ENCODE data around the gene MRPL12.
"Not testable (repeated sequence)": the region's sequence is repeated elsewhere in the genome, so short reads cannot be mapped to it uniquely, and the experiment has no call there.

Gene MRPL12

DNA sequence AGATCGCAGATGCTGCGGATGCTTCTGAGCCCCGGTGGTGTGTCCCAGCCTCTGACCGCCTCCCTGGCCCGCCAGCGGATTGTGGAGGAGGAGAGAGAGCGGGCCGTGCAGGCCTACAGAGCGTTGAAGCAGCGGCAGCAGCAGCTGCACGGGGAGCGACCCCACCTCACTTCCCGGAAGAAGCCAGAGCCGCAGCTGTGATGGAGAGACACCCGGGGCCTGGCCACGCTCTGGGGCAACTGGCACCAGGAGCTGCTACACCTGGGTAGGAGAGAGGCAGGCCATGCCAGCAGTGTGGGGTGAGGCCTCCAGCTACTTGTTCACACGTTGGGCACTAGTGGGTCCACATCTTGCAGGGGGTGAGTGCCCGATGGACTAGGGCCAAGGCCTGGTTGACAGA is 30.7 kb upstream of the MRPL12 start:
- no peak for TF ChIP-seq ZNF274 (IDR thresholded peaks at IDR 0.05; ENCODE audit: low read depth, low read length)
- H3K4me3 ChIP-seq (ENCODE audit: low read length), result no peak overlapping the region

DNA sequence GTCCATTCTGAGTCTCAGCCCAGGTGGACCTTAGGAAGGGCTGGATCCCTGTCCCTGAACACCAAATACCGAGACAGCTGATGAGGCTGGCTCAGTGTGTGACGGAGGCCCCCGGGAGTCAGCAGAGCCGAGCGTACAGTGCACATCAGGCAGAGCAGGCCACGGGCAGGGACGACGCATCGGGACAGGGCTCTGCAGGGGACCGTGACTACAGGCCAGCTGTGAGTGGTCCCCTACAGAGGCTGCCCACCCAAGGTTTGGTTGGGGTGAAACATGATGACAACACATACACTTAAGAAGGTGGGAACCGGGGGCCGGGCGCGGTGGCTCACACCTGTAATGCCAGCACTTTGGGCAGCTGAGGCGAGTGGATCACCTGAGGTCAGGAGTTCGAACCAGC is 30.2 kb upstream of the MRPL12 start:
- no peak overlapping the region for H3K4me3 ChIP-seq (ENCODE audit: low read length)
- TF ChIP-seq ZNF274 (IDR thresholded peaks at IDR 0.05; ENCODE audit: low read depth, low read length), result no peak

DNA sequence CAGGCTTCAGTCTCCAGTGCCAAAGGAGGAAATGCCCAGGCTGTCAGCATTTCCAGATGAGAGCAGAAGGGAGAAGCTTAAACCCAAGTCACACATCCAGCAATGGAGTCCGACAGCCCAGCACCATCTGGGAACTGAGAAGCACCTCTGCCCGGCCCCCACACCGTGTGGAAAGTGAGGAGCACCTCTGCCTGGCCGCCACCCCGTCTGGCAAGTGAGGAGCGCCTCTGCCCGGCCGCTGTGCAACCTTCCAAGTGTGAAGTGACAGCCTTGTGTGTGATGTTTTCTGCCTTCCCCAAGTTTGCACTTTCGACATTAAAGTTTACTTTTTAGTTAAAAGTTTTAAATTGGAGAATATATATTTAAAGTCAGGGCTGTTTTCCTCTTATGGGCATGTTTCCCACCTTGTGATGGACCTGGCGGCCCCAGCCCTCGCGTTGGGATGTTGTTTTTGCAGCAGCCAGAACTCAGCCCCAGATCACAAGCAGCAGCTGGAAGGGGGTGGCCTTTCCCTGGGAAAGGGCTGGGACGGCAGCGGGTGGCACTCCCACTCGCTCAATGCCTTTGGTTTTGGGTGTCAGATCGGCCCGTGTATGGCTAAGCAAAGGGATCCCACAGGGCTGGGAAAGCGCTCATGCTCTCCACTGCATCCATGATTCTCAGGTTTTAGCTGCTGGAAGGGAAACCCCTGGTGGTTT is 29.5 kb upstream of the MRPL12 start:
- no peak for TF ChIP-seq ZNF274 (IDR thresholded peaks at IDR 0.05; ENCODE audit: low read depth, low read length)
- no peak overlapping the region for H3K4me3 ChIP-seq (ENCODE audit: low read length)

DNA sequence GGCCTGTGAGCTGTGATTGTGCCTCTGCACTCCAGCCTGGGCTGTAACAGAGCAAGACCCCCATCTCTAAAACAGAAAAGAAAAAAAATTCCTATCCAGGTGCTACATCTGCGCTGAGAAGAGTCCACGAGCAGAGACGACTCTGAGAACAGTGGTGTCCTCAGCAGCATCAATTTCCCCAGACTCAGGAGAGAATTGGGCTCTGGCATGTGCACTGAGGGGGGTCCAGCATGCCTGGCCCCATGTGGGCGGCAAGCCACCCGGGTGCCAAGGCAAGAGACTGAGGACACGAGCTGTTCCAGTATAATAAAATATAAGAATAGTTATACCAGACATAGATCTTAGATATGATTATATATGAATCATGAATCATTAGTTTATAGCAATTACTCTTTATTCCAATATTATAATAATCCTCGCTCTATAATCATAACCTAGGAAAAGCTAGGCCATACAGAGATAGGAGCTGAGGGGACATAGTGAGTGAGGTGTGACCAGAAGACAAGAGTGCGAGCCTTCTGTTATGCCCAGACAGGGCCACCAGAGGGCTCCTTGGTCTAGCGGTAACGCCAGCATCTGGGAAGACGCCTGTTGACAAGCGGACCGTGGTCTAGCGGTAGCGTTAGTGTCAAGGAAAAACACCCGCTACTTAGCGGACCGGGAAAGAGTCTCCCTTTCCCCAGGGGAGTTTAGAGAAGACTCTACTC is 27.5 kb upstream of the MRPL12 start:
- not testable (repeated sequence) for H3K4me3 ChIP-seq (ENCODE audit: low read length)

DNA sequence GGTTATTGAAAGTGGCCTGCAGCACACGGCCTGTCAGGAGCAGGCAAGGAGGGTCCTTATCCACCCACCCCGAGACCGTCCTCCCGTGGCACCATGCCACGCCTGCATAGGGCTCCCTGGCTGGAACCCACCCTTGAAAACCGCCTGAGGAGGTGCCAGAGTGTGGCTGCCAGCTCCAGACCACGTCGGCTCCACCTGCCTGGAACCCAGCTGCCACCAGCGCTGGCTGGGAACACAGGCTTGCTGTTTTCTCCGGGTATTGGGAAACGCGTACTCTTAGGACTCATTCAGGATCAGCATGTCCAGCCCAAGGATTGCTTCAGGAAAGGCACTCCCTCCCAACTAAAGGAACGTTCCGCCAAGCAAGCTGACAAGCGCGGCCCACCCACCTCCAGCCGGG is 26.3 kb upstream of the MRPL12 start:
- no peak overlapping the region for H3K4me3 ChIP-seq (ENCODE audit: low read length)
- no peak for TF ChIP-seq ZNF274 (IDR thresholded peaks at IDR 0.05; ENCODE audit: low read depth, low read length)

DNA sequence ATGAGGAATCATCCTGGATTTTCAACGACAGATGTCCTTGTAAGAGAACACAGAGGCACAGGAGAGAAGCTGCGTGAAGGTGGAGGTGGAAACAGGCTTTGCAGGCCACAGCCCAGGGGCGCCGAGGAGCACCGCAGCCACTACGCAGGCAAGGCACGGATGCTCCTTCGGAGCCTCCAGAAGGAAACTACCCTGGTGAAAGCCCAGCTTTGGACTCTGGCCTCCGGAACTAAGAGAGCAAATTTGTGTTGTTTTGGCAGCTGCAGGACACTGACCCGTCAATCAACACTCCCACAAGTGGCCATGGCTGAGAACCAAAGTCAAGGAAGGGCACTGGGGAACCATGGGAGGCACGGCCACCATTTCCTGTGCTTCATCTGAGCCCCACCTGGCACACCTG is 23.0 kb upstream of the MRPL12 start:
- no peak for TF ChIP-seq ZNF274 (IDR thresholded peaks at IDR 0.05; ENCODE audit: low read depth, low read length)
- no peak overlapping the region for H3K4me3 ChIP-seq (ENCODE audit: low read length)

DNA sequence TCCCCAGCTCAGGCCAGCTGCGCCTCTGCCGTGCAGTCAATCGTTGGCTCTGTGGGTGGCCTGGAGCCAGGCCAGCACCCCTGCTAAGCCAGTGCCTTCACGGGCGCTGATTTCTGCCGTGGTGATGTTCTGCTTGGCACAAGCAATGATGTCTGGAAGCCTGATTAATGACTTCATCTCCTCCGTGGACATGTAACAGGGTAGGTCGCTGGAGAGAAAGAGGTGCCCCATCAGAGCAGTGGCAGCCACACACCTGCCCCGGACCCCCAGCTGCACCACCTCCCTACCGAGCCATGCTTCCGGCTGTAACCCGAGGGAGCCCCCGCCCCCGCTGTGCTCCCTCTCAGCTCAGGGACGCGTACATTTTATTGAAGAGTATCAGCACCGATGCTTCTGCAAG is 21.5 kb upstream of the MRPL12 start:
- no peak for TF ChIP-seq ZNF274 (IDR thresholded peaks at IDR 0.05; ENCODE audit: low read depth, low read length)
- no peak overlapping the region for H3K4me3 ChIP-seq (ENCODE audit: low read length)

DNA sequence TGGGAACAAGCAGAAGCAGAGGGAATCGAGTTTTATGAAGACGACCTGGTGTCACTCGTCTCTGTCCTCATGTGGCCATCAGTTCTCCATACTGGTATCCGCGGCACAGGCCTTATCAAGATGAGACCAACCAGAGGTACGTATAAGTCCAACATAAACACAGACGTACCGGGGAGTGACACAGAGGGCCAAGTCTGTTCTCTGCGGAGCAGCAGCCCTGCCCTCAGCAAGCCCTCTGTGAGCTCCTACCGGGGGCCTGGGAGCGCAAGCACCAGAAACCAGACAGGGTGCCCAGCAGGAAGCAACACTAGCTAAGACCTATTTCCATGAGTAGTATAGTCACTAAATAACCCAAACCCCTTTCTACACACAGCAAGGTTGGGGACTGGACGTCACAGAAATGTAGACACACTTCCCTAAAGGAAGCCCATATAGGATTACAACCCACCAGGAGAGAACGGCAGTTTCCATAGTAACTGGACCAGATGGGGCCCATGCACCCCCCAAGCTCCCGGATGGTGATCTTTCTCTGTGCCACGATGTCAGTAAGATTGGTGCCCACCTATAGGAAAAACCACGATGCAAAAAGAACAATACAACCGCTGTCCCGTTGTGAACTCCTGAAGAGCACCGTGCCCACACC is 20.5 kb upstream of the MRPL12 start:
- peak overlapping the region; percentile 82 for H3K4me3 ChIP-seq (ENCODE audit: low read length)
- no peak for TF ChIP-seq ZNF274 (IDR thresholded peaks at IDR 0.05; ENCODE audit: low read depth, low read length)

DNA sequence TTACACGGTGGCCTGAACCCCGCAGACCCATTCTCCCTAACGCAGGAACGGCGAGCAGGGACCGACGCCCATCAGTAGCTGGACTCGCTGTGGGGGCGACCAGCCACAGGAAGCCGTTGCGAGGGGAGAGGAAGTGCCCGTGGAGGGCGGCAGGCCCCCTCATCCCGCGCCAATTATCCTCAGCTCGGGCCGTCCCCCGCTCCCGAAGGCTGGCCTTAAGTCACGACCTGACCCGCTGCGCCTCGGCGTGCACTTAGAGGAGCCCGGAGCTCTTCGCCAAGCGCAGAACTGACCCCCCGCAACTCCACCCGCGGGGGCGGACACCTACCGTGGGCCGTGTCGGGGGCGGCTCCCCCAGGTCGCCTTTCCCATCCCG is 20.0 kb upstream of the MRPL12 start:
- TF ChIP-seq ZNF274 (IDR thresholded peaks at IDR 0.05; ENCODE audit: low read depth, low read length), result no peak
- H3K4me3 ChIP-seq (ENCODE audit: low read length), result peak overlapping the region; percentile 82

DNA sequence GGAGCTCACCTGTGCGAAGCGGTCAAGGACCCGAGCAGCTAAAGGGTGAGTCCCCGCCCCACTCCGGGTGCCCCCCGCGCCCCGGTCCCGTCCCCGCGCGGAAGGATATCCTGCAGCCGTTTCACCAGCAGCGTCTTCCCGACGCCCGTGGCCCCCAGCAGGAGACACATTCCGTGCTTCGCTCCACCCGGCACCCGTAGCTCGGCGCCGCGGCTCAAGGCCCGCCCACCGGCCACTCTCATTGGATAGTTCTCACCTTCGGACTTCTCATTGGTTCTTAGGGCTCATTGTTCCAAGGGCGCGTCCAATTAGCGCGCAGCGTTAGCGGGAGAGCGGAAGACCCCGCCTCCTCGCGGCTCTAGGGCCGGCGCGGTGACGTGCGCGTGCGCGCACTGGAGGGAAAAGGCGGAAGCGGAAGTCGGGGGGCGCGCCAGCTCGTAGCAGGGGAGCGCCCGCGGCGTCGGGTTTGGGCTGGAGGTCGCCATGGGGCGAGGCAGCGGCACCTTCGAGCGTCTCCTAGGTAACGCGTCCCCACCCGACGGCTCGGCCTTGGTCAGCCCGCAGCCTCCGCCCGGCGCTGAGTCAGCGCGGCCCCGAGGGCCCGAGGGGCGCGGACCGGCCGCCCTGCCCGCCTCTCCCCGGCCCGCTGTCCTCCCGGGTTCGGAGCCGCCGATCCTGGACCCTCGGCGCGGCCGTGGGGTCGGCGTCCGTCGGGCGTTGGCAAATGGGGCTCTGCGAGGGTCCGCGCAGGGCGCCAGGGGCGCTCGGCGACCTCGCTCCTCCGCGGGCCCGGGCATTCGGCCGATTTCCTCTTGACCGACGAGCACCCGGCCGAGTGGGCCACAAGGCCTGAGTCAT is 19.4 kb upstream of the MRPL12 start, which contains the start of the genes ARL16 and HGS:
Gene ARL16, minus strand, starts transcription at position 214 of the 858 bp plus-strand sequence. Its CDS starts 44 bp downstream, at position 170.
Gene HGS, plus strand, starts transcription at position 428 of the 858 bp plus-strand sequence. Its CDS starts 56 bp downstream, at position 484.
- peak within 1 kb of the TSS; percentile 82 for H3K4me3 ChIP-seq (ENCODE audit: low read length)
- TF ChIP-seq ZNF274 (IDR thresholded peaks at IDR 0.05; ENCODE audit: low read depth, low read length), result no peak

DNA sequence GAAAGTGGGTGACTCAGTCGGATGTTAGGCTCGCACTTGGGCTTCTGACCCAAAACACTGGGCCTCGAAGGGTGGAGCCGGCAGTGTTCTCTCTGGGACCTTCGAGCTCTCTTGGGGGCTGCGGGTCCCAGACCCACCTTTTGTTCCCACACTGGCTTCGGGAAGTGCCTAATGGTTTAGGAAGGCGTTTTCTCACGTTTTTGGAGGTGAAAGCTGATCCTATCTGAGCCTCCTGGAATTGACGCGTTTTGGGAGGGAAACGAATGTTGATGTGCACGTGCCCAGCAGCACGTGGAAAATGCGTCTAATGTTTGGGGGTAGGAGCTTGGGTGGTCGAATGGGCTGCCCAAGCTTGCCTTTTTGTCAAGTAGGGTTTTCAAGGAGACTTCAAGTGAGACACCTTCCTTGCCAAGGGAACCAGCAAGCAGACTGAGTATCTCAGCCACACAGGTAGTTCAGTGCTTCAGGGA is 18.7 kb upstream of the MRPL12 start:
- TF ChIP-seq ZNF274 (IDR thresholded peaks at IDR 0.05; ENCODE audit: low read depth, low read length), result no peak
- H3K4me3 ChIP-seq (ENCODE audit: low read length), result peak overlapping the region; percentile 76

DNA sequence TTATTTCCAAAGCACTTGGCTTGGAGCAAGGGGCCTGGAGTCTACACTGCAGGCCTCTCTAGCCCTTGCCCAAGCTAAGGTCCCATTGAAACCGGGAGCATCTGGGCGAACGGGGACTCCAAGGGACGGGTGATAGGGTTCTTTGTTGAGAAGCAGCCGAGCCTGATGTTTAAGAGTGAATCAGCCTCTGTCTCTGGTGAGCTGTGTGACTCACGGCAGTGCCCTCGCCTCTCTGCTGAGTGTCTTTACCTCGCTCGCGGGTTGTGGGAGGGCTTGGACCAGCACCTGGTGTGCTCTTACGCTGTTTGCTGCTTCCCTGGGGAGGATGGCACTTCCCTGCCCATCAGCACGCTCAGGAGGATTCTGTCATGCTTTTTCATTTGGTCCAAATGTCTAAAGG is 18.1 kb upstream of the MRPL12 start:
- H3K4me3 ChIP-seq (ENCODE audit: low read length), result peak overlapping the region; percentile 76; the same call in 1 of the 2 replicates
- TF ChIP-seq ZNF274 (IDR thresholded peaks at IDR 0.05; ENCODE audit: low read depth, low read length), result no peak

DNA sequence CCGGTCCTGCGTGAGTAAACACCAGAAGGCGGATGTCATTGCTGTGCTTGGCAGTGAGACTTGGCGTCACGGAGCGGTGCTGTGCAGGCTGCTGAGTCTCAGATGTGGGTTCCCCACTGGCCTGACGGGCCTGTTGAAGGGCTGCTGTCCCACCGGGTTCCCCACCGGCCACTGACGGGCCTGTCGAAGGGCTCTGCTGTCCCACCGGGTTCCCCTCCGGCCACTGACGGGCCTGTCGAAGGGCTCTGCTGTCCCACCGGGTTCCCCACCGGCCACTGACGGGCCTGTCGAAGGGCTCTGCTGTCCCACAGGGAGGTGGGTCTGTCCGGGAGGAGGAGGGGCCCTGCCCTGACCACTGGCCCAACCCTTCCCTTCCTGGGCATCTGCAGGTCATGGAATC is 16.6 kb upstream of the MRPL12 start:
- no peak overlapping the region for H3K4me3 ChIP-seq (ENCODE audit: low read length)
- TF ChIP-seq ZNF274 (IDR thresholded peaks at IDR 0.05; ENCODE audit: low read depth, low read length), result no peak

Measured in GM08714 (cell line).